Articular chondrocyte of knee joint (primary cell): Measurements from ENCODE around the gene ZNF217. TPM values are rescaled to one million over a fixed set of nuclear protein-coding genes. Genes with fewer than 3 reads are reported as not detected.

Source experiments
- small RNA-seq: library from RNA; depleted of rRNA; stranded (forward); fragments of <200 nt; gene quantifications from one replicate; pipeline ENCODE3, GENCODE V24; 2012
- total RNA-seq: library from RNA; depleted of rRNA; stranded (reverse); fragments of >200 nt; gene quantifications from 2 replicates; pipeline ENCODE4 v1.2.3, GENCODE V29; 2012

The ZNF217 gene
- 27.8 and 40.2 TPM in 2 replicates for total RNA-seq

DNA sequence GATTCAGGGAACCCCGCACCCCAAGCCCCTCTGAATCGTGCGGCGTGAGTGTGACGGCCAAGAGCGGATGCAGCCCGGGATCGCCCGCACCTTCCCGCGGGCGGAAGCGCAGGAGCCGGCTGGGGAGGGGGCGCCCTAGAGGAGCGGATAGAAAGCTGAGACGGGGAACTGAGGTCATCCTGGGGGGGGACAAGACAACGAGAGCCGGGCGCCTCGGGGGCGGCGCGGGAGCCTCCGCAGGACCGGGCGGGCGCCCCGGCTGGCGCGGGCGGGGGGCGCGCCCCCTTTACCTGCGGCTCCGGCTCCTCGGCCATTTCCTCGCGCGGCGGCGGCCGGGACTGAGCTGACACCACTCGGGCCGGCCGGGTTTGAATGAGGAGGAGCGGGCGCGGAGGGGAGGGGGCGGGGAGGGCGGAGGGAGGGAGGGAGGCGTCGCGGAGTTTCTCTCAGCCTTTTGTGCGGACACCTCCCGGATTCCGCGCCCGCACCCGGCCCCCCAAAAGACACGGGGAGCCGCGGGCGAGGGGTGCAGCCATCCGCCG, at the start of gene ZNF217:
TSS of gene ZNF217 (minus strand) at position 374 of the 542 bp plus-strand sequence. CDS start 11,013 bp downstream, outside the sequence.

Small RNA genes lying within 50 kb of the gene (small RNA-seq; reads per million reads assigned to genes)
- not detected for gene RF00019
